Immature natural killer cell (primary cell): ENCODE measurements around the gene BNC2. TPM values are rescaled to one million over a fixed set of nuclear protein-coding genes. Genes with fewer than 3 reads are reported as not detected.

Experiments
- DNase-seq, 3 donors: peaks; one replicate each; pipeline ENCODE4 v3.0.0; 2022; ENCODE audit warnings: mixed read lengths in 1 of 3
- H3K27ac Mint-ChIP-seq, 6 donors: one replicate each; pipeline ENCODE4 v1.8.0; 2020; ENCODE audit warnings: mixed read lengths in 6 of 6, mild to moderate bottlenecking in 5 of 6, inconsistent platforms in 4 of 6, moderate library complexity in 3 of 6
- H3K27me3 Mint-ChIP-seq, 3 donors: one replicate each; pipeline ENCODE4 v1.8.0; 2020 to 2021; ENCODE audit warnings: low read depth in 3 of 3, mild to moderate bottlenecking in 3 of 3, mixed read lengths in 3 of 3, moderate library complexity in 3 of 3, inconsistent platforms in 1 of 3
- H3K36me3 Mint-ChIP-seq, 3 donors: one replicate each; pipeline ENCODE4 v1.8.0; 2020; ENCODE audit warnings: mixed read lengths in 3 of 3, inconsistent platforms in 2 of 3, mild to moderate bottlenecking in 2 of 3
- H3K4me1 Mint-ChIP-seq, 2 donors: one replicate each; pipeline ENCODE4 v1.8.0; 2020; ENCODE audit warnings: inconsistent platforms in 2 of 2, mild to moderate bottlenecking in 2 of 2, mixed read lengths in 2 of 2, moderate library complexity in 1 of 2
- H3K4me3 Mint-ChIP-seq, 5 donors: one replicate each; pipeline ENCODE4 v1.8.0; 2020; ENCODE audit warnings: mild to moderate bottlenecking in 5 of 5, mixed read lengths in 5 of 5, inconsistent platforms in 3 of 5, moderate library complexity in 3 of 5
- H3K9me3 Mint-ChIP-seq, 6 donors: one replicate each; pipeline ENCODE4 v1.8.0; 2020; ENCODE audit warnings: mild to moderate bottlenecking in 6 of 6, mixed read lengths in 6 of 6, inconsistent platforms in 4 of 6, moderate library complexity in 3 of 6
- polyA plus RNA-seq, 3 donors: library from polyadenylated mRNA; unstranded; fragments of 300-500 nt; fragmentation: Illumina TruSeq; gene quantifications; one replicate each; pipeline ENCODE4 v1.2.3, GENCODE V29; 2021

BNC2 gene
- polyA plus RNA-seq, 3 donors from 2014 or later, result 6.5 to 11.0 (median 7.7) TPM

DNA sequence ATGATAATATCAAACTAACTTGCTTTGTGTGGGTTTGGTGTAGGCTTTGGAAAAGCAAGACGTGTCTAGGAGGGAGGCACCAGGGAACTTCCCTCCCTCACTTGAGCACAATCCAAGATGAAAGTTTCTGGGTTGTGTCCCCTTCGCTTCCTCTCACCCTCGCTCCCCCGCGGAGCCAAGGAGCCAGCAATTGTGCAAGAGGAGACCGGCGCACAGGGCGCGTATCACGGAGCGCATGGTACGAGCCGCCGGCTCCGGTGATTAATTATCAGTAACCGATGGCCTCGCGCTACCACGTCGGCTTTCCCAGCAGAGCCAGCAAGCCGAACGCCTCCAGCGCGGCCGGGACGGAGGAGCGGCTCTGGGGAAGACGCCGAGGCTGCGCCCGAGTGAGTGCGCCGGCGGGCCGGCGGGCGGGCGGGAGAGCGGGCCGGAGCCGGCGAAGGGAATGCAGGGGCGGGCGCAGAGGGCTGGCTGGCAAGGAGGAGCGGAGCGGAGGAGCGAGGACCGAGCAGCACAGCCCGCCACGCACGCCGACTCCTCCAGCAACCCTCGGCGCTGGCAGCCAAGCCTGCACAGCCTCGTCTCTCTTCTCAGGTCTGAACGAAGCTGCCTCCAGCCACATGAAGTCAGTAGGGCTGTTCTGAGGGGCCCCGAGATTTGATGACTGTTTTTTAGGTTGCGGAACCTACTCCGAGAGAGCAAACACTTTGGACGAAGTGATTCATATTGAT is 143.6 kb downstream of the BNC2 start:
- Mint-ChIP-seq H3K9me3 (peaks cover 0 to 1% (median 0%) of the 10 kb centered on the region in 6 donors), H3K36me3 (peaks cover 0 to 3% (median 0%) of the 10 kb centered on the region in 3 donors), H3K27ac (peak overlapping the region in 1 of 6 donors; percentile 28), H3K27me3 (peaks cover 6 to 9% (median 9%) of the 10 kb centered on the region in 3 donors), H3K4me3 (peak overlapping the region; percentile 64 to 85 (median 81)), H3K4me1 (peaks cover 20 to 26% of the 10 kb centered on the region in 2 donors)
- DNase-seq, result peak in 1 of 3 donors; percentile 10

DNA sequence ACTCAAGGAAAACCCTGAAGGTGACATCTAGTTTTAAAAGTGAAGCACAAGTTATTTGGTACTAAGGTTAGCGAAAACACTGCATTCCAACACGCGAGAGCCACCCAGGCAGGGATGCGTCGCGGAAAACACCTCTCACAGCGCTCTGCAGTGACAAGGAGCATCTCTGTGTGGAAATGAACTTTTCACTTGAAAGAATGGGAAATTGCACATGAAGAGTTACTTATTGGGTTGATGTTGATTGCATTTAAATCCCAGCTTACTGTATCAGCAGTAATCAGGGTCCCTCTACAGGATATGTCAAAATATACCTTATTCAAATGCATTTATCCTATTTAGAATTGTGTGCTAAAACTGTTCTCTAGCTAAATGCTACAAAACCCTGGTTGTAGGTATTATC is 144.4 kb downstream of the BNC2 start:
- H3K27me3 Mint-ChIP-seq, result peaks cover 6 to 9% (median 9%) of the 10 kb centered on the region in 3 donors
- H3K36me3 Mint-ChIP-seq, result peaks cover 0 to 3% (median 0%) of the 10 kb centered on the region in 3 donors
- peaks cover 0 to 1% (median 0%) of the 10 kb centered on the region in 6 donors for H3K9me3 Mint-ChIP-seq
- H3K4me1 Mint-ChIP-seq, result peaks cover 18 to 22% of the 10 kb centered on the region in 2 donors
- no peak for DNase-seq
- no peak overlapping the region for H3K27ac Mint-ChIP-seq
- peak overlapping the region in 4 of 5 donors; percentile 5 to 84 (median 62) for H3K4me3 Mint-ChIP-seq

DNA sequence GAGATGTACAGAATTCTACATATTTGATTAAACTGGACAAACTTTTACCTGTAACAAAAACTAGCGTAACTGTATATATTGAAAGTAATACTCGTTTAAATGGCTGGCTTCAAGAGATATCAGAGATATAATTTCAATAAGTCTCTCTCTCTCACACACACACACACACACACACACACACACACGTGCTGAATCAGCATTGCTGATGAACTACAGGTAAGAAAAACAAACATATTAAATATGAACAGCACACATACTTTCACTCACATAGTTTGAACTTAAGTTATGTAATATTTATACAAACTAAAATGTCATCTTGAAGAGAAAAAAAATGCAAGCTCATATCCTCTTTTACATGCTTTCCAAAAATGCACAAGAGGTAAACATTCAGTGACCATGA is 145.4 kb downstream of the BNC2 start:
- Mint-ChIP-seq H3K27ac (no peak overlapping the region), H3K4me1 (peaks cover 18 to 24% of the 10 kb centered on the region in 2 donors), H3K9me3 (peaks cover 0 to 1% (median 0%) of the 10 kb centered on the region in 6 donors), H3K27me3 (peaks cover 6 to 9% (median 9%) of the 10 kb centered on the region in 3 donors), H3K4me3 (no peak overlapping the region), H3K36me3 (peaks cover 0 to 3% (median 2%) of the 10 kb centered on the region in 3 donors)
- no peak for DNase-seq

GRCh38 chr9:16721972-16722371 is 148.5 kb downstream of the BNC2 start:
- H3K4me3 Mint-ChIP-seq, result no peak overlapping the region
- peaks cover 0 to 1% (median 0%) of the 10 kb centered on the region in 6 donors for H3K9me3 Mint-ChIP-seq
- H3K27me3 Mint-ChIP-seq, result peaks cover 2 to 4% (median 3%) of the 10 kb centered on the region in 3 donors
- peaks cover 5 to 14% of the 10 kb centered on the region in 2 donors for H3K4me1 Mint-ChIP-seq
- H3K36me3 Mint-ChIP-seq, result peaks cover 6 to 13% (median 8%) of the 10 kb centered on the region in 3 donors
- H3K27ac Mint-ChIP-seq, result no peak overlapping the region
- no peak for DNase-seq

- Mint-ChIP-seq H3K36me3 (peaks cover 4 to 13% (median 6%) of the 10 kb centered on the region in 3 donors), H3K27ac (peak overlapping the region in 1 of 6 donors; percentile 41), H3K4me1 (peaks cover 3 to 15% of the 10 kb centered on the region in 2 donors), H3K9me3 (no peaks in the 10 kb centered on the region), H3K27me3 (peaks cover 0 to 3% (median 0%) of the 10 kb centered on the region in 3 donors), H3K4me3 (no peak overlapping the region)
- DNase-seq, result no peak
Observed at GRCh38 chr9:16720386-16720785, 150.1 kb downstream of the BNC2 start.

- Mint-ChIP-seq H3K36me3 (peaks cover 4 to 13% (median 6%) of the 10 kb centered on the region in 3 donors), H3K4me1 (peaks cover 3 to 15% of the 10 kb centered on the region in 2 donors), H3K9me3 (no peaks in the 10 kb centered on the region), H3K27ac (peak overlapping the region in 1 of 6 donors; percentile 41), H3K27me3 (peaks cover 0 to 3% (median 0%) of the 10 kb centered on the region in 3 donors), H3K4me3 (no peak overlapping the region)
- no peak for DNase-seq
Observed at GRCh38 chr9:16719921-16720320, 150.5 kb downstream of the BNC2 start.

GRCh38 chr9:16718952-16719351 is 151.5 kb downstream of the BNC2 start:
- no peaks in the 10 kb centered on the region for H3K9me3 Mint-ChIP-seq
- H3K27ac Mint-ChIP-seq, result no peak overlapping the region
- no peak for DNase-seq
- H3K4me1 Mint-ChIP-seq, result peaks cover 3 to 19% of the 10 kb centered on the region in 2 donors
- no peak overlapping the region for H3K4me3 Mint-ChIP-seq
- peaks cover 0 to 3% (median 0%) of the 10 kb centered on the region in 3 donors for H3K27me3 Mint-ChIP-seq
- peaks cover 4 to 13% (median 6%) of the 10 kb centered on the region in 3 donors for H3K36me3 Mint-ChIP-seq

DNA sequence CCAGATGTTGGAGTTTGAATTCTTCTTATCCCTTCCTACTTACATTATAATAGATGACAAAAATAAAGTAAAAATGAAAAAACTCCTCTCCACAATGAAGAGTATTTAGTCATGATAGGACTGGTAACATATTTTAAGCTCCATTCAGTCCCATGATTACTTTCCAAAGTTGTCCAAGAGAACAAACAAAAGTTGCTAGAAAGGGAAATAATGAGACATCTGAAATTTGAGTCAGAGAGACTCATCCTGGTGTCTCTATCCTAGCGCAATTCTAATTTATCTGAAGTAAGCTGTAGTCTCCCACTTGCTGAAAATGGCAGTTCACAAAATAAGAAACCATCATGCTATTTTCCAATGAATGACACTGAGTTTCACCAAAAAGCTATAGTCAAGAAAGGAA is 152.2 kb downstream of the BNC2 start:
- Mint-ChIP-seq H3K4me1 (peaks cover 3 to 19% of the 10 kb centered on the region in 2 donors), H3K9me3 (no peaks in the 10 kb centered on the region), H3K4me3 (no peak overlapping the region), H3K36me3 (peaks cover 4 to 13% (median 6%) of the 10 kb centered on the region in 3 donors), H3K27me3 (peaks cover 0 to 3% (median 0%) of the 10 kb centered on the region in 3 donors), H3K27ac (no peak overlapping the region)
- no peak for DNase-seq

GRCh38 chr9:16716601-16717000 is 153.9 kb downstream of the BNC2 start:
- no peak overlapping the region for H3K4me3 Mint-ChIP-seq
- no peak for DNase-seq
- peaks cover 4 to 13% (median 6%) of the 10 kb centered on the region in 3 donors for H3K36me3 Mint-ChIP-seq
- H3K9me3 Mint-ChIP-seq, result no peaks in the 10 kb centered on the region
- peaks cover 3 to 21% of the 10 kb centered on the region in 2 donors for H3K4me1 Mint-ChIP-seq
- H3K27me3 Mint-ChIP-seq, result peaks cover 0 to 3% (median 0%) of the 10 kb centered on the region in 3 donors
- no peak overlapping the region for H3K27ac Mint-ChIP-seq

DNA sequence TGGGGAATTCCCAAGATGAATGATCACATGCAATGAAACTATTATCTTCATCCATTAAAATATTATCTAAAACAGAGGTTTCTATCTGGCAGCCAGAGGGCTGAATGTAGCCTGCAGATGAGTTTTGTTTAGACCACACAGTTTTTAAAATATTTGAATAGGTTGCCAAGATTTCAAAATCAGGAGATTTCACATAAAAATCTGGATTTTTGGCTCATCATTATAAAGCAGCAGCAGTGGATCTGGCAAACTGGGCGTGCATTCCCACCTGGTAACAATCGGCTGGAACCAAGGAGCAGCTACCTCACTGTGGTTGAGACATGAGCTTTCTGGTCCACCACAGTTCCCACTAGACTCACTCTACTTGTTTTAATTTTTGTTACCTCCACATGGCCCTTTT is 155.1 kb downstream of the BNC2 start:
- H3K4me3 Mint-ChIP-seq, result no peak overlapping the region
- H3K27ac Mint-ChIP-seq, result no peak overlapping the region
- no peaks in the 10 kb centered on the region for H3K9me3 Mint-ChIP-seq
- peaks cover 3 to 24% of the 10 kb centered on the region in 2 donors for H3K4me1 Mint-ChIP-seq
- peaks cover 0 to 3% (median 0%) of the 10 kb centered on the region in 3 donors for H3K27me3 Mint-ChIP-seq
- DNase-seq, result no peak
- H3K36me3 Mint-ChIP-seq, result peaks cover 4 to 13% (median 6%) of the 10 kb centered on the region in 3 donors

GRCh38 chr9:16712787-16713186 is 157.7 kb downstream of the BNC2 start:
- H3K4me3 Mint-ChIP-seq, result no peak overlapping the region
- H3K27ac Mint-ChIP-seq, result no peak overlapping the region
- H3K9me3 Mint-ChIP-seq, result no peaks in the 10 kb centered on the region
- H3K36me3 Mint-ChIP-seq, result peaks cover 0 to 5% (median 1%) of the 10 kb centered on the region in 3 donors
- no peaks in the 10 kb centered on the region for H3K27me3 Mint-ChIP-seq
- no peak for DNase-seq
- H3K4me1 Mint-ChIP-seq, result peaks cover 18 to 41% of the 10 kb centered on the region in 2 donors

GRCh38 chr9:16710888-16711287 is 159.6 kb downstream of the BNC2 start:
- Mint-ChIP-seq H3K27me3 (no peaks in the 10 kb centered on the region), H3K4me3 (no peak overlapping the region), H3K4me1 (peaks cover 15 to 36% of the 10 kb centered on the region in 2 donors), H3K36me3 (peaks cover 0 to 5% (median 0%) of the 10 kb centered on the region in 3 donors), H3K9me3 (no peaks in the 10 kb centered on the region), H3K27ac (no peak overlapping the region)
- DNase-seq, result no peak

- peaks cover 16 to 31% of the 10 kb centered on the region in 2 donors for H3K4me1 Mint-ChIP-seq
- H3K27ac Mint-ChIP-seq, result no peak overlapping the region
- H3K36me3 Mint-ChIP-seq, result peaks cover 0 to 5% (median 0%) of the 10 kb centered on the region in 3 donors
- DNase-seq, result no peak
- peaks cover 0 to 2% (median 0%) of the 10 kb centered on the region in 3 donors for H3K27me3 Mint-ChIP-seq
- H3K4me3 Mint-ChIP-seq, result no peak overlapping the region
- H3K9me3 Mint-ChIP-seq, result no peaks in the 10 kb centered on the region
Observed at GRCh38 chr9:16709924-16710323, 160.5 kb downstream of the BNC2 start.
